ENCODE measurements around the gene ATP1A2. TPM values are rescaled to one million over a fixed set of nuclear protein-coding genes. Genes with fewer than 3 reads are reported as not detected.

Gene ATP1A2
- total and polyA plus RNA-seq, 2 donors (not counting 3 experiments of a cell fraction or from before 2014, with no cell fraction given) = not detected

GRCh38 chr1:160127381-160127780 is 11.8 kb downstream of the ATP1A2 start:
- TF ChIP-seq CTCF (IDR thresholded peaks at IDR 0.05; ENCODE audit: extremely low read depth in 1 of 2, insufficient read depth in 1 of 2, low read depth in 1 of 2, low read length in 2 of 2) (no peak), EZH2 (IDR thresholded peaks at IDR 0.05; ENCODE audit: borderline replicate concordance, low read depth, low read length, severe bottlenecking) (no peak), JUN (IDR thresholded peaks at IDR 0.05; ENCODE audit: borderline replicate concordance, insufficient read depth, insufficient read length, low read depth) (no peak), MAX (IDR thresholded peaks at IDR 0.05; ENCODE audit: insufficient read depth, insufficient read length) (no peak), FOS (IDR thresholded peaks at IDR 0.05; ENCODE audit: borderline replicate concordance, insufficient read depth, low read length) (no peak), POLR2A (IDR thresholded peaks at IDR 0.05; ENCODE audit: low read depth, low read length) (no peak), MYC (IDR thresholded peaks at IDR 0.05; ENCODE audit: low read depth, low read length) (no peak), GATA2 (IDR thresholded peaks at IDR 0.05; ENCODE audit: insufficient read depth, insufficient read length, low read depth, low read length) (no peak), POLR2AphosphoS5 (IDR thresholded peaks at IDR 0.05; ENCODE audit: insufficient read depth, low read depth, low read length) (no peak)
- Histone ChIP-seq H4K20me1 (replicated peaks; ENCODE audit: control insufficient read depth, extremely low read depth, insufficient read depth, low read length) (no peaks in the 10 kb centered on the region), H3K4me2 (ENCODE audit: insufficient read depth, low read length) (no peak overlapping the region), H3K4me1 (ENCODE audit: control insufficient read depth, extremely low read depth, insufficient read depth, low read length) (no peaks in the 10 kb centered on the region), H3K27me3 (ENCODE audit: control insufficient read depth in 2 of 2, insufficient read depth in 2 of 2, low read length in 2 of 2) (no peaks in the 10 kb centered on the region), H3K9me3 (replicated peaks; ENCODE audit: control insufficient read depth, insufficient read depth, low read length) (no peaks in the 10 kb centered on the region), H2AFZ (ENCODE audit: low read depth, low read length) (no peak overlapping the region), H3K27ac (ENCODE audit: insufficient read depth, low read depth, low read length) (no peak overlapping the region), H3K9me1 (replicated peaks; ENCODE audit: control insufficient read depth, extremely low read depth, insufficient read depth, low read length) (no peaks in the 10 kb centered on the region), H3K79me2 (ENCODE audit: control insufficient read depth, insufficient read depth, low read length) (no peaks in the 10 kb centered on the region), H3K4me3 (replicated peaks in 1 of 3; ENCODE audit: insufficient read depth in 1 of 3, low read depth in 1 of 3, low read length in 3 of 3) (no peak overlapping the region), H3K36me3 (ENCODE audit: control insufficient read depth in 2 of 2, extremely low read depth in 1 of 2, insufficient read depth in 2 of 2, low read length in 2 of 2) (no peaks in the 10 kb centered on the region), H3K9ac (replicated peaks; ENCODE audit: extremely low read depth, insufficient read depth, low read length) (no peak overlapping the region)
- CTCF ChIA-PET = interaction anchor here (0.9 to 1.2 kb wide), 3 partner anchors 15 to 66 kb away, joined by 3 to 4 read pairs (median 3); no protein-coding TSS in a partner anchor
- intact Hi-C loops (cut with micrococcal nuclease) = no loop called here
- dilution Hi-C loops (cut with MboI; ENCODE audit: extremely low pct_ligation_motif_present, low sequenced_read_pairs) = no loop called here
- FAIRE-seq (no peak), DNase-seq (ENCODE audit: low read depth, low spot score) (no peak)
- POLR2A ChIA-PET = no interaction called here
- no TSS peak for BruUV-seq (replicated peaks)

All from endothelial cell of umbilical vein (primary cell).